ENCODE results near the gene TBXA2R. TPM values are rescaled to one million over a fixed set of nuclear protein-coding genes. Genes with fewer than 3 reads are reported as not detected.

TBXA2R gene
- total RNA-seq, 1 experiment from 2014 or later = not detected

DNA sequence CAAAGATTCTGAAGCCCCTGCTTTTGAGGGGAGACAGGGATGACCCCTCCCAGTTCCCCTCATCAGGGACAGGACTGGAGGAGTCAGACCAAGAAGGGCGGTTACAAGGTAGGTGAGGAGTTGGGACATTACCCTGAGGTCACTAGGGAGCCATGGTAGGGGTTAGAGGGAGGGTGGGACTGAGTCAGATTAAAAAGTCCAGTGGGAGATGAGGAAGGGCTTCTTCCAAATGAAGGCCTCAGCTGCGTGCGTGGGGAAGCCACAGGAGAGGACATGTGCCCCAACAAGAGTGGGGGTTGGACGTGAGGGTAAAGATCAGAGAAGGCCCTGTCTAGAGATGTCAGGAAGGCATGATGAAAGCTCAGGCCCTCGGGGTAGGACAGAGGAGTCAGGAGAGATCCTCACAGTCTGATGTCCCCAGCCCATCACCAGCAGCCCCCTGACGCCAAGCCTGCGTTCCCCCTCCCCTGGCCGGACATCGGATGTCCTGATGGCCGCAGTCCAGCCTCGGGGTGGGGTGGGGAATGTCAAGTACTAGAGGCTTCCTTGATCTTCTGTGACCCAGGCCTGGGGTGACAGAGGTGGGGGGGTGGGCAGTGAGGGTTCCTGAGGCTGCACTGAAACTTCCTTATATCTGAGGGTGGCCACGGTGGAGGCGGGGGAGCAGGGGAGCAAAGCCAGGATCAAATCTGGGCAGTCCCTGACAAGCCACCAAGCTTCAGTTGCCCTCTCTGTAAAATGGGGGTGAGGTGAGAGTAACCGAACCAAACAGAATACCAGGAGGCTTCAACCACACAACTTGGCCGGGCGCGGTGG is 42.8 kb downstream of the TBXA2R start:
- CTCF ChIA-PET = interaction anchor here (1.7 kb wide), 1 partner anchor 55 kb away, joined by 4 read pairs; no protein-coding TSS in a partner anchor
- H3K27ac Mint-ChIP-seq (ENCODE audit: low read depth, unreplicated experiment) = peak overlapping the region; percentile 95

DNA sequence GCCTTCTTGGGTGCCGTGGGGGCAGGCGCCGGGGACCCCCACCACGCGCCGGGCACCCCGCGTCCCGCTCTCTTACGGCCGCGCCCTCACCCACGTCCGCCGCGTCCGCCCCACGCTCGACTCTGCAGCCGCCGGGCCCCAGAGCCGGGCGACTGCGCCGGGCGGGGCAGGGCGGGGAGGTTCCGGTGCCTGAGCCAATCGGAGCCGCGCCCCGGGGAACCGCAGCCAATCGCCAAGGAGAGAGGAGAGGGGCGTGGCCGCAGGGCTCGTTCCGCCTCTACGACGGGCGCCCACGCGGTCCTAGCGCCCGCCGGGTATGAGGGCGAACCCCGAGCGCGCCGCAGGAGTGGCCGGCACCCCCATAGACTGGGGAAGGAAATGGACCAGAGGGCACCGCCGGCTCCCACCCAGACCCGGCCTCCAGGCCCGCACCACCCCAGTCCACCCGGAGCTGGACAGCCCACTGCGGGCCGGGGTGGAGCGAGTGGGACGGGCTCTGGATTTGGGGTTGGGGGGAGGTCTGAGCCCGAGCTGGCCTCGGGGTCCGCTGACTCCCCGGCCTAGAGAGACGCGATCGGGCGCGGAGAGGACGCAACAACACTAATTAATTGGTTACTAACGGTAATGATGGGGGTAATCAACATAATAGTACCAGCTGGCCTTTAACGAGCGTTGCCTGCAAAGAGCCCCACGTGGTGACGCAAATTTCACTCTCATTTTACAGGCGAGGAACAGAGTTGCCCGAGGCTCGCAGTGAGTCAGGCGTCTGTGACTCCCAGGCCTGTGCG is 49.0 kb downstream of the TBXA2R start, which contains the start of gene MFSD12:
Gene MFSD12, minus strand, starts transcription at position 126 of the 788 bp plus-strand sequence. CDS start 183 bp downstream, outside the sequence.
- POLR2A ChIA-PET = interaction anchor here (0.7 to 2.4 kb wide), 13 partner anchors 10 to 204 kb away, joined by 3 to 18 read pairs (median 4); partner anchors contain the start of genes APBA3, CACTIN, HMG20B and MRPL54
- intact Hi-C loops (cut with micrococcal nuclease) = loop anchor here (1.0 to 10.0 kb wide), 2 partner anchors 15 to 147 kb away; partner anchors contain the start of genes HMG20B, PIP5K1C and TJP3

More for the DNA sequence above, 42.8 kb downstream of the TBXA2R start:
- DNase-seq (ENCODE audit: unreplicated experiment) = no peak
- no peaks in the 10 kb centered on the region for H3K9me3 Mint-ChIP-seq (ENCODE audit: unreplicated experiment)
- peaks cover 6% of the 10 kb centered on the region for H3K36me3 Mint-ChIP-seq (ENCODE audit: insufficient read depth, unreplicated experiment)
- intact Hi-C loops (cut with micrococcal nuclease) = no loop called here
- BruUV-seq (replicated peaks) = no TSS peak
- H3K4me1 Mint-ChIP-seq (ENCODE audit: insufficient read depth, unreplicated experiment) = no peaks in the 10 kb centered on the region
- no peaks in the 10 kb centered on the region for H3K27me3 Mint-ChIP-seq (ENCODE audit: insufficient read depth, unreplicated experiment)
- POLR2A ChIA-PET = interaction anchor here (0.6 to 1.3 kb wide), 2 partner anchors 10 to 655 kb away, joined by 3 to 4 read pairs; no protein-coding TSS in a partner anchor
- no peak overlapping the region for H3K4me3 Mint-ChIP-seq (ENCODE audit: unreplicated experiment)
- TF ChIP-seq, protein P1, sequence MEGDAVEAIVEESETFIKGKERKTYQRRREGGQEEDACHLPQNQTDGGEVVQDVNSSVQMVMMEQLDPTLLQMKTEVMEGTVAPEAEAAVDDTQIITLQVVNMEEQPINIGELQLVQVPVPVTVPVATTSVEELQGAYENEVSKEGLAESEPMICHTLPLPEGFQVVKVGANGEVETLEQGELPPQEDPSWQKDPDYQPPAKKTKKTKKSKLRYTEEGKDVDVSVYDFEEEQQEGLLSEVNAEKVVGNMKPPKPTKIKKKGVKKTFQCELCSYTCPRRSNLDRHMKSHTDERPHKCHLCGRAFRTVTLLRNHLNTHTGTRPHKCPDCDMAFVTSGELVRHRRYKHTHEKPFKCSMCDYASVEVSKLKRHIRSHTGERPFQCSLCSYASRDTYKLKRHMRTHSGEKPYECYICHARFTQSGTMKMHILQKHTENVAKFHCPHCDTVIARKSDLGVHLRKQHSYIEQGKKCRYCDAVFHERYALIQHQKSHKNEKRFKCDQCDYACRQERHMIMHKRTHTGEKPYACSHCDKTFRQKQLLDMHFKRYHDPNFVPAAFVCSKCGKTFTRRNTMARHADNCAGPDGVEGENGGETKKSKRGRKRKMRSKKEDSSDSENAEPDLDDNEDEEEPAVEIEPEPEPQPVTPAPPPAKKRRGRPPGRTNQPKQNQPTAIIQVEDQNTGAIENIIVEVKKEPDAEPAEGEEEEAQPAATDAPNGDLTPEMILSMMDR (IDR thresholded peaks at IDR 0.05; ENCODE audit: unreplicated experiment) = no peak

DNA sequence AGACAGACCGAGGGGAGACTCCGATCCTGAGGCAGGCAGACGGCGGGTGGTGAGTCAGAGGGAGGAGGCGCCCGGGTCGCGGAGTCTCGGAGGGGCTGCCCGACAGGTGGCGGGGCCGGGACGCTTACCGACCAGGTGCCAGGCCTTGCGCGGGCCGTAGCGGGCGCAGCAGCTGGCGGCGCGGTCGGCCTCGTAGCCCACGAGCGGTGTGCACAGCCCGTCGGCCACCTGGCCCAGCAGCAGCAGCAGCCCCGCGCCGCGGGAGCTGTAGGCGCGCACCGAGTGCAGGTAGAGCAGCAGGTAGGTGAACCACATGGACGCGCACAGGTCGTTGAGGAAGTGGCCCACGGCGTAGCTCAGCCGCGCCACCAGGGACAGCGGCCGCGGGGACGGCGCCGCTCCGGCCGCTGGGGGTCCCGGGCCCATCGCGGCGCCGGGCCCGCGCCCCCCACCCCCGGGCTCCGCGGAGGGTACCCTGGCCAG is 49.7 kb downstream of the TBXA2R start:
- no peaks in the 10 kb centered on the region for H3K27me3 Mint-ChIP-seq (ENCODE audit: insufficient read depth, unreplicated experiment)
- H3K27ac Mint-ChIP-seq (ENCODE audit: low read depth, unreplicated experiment) = peak overlapping the region; percentile 89
- intact Hi-C loops (cut with micrococcal nuclease) = loop anchor here (1.0 to 10.0 kb wide), 2 partner anchors 15 to 148 kb away; partner anchors contain the start of genes HMG20B, PIP5K1C and TJP3
- ChIA-PET POLR2A (interaction anchor here (0.6 to 2.4 kb wide), 15 partner anchors 9 to 843 kb away, joined by 3 to 18 read pairs (median 4); partner anchors contain the start of genes APBA3, DOHH, HMG20B and MRPL54), CTCF (interaction anchor here (0.6 to 4.6 kb wide), 6 partner anchors 12 to 211 kb away, joined by 3 to 22 read pairs (median 4); partner anchors contain the start of gene TEKTIP1)
- DNase-seq (ENCODE audit: unreplicated experiment) = peak; percentile 63
- H3K4me1 Mint-ChIP-seq (ENCODE audit: insufficient read depth, unreplicated experiment) = peaks cover 10% of the 10 kb centered on the region
- no peaks in the 10 kb centered on the region for H3K9me3 Mint-ChIP-seq (ENCODE audit: unreplicated experiment)
- peaks cover 18% of the 10 kb centered on the region for H3K36me3 Mint-ChIP-seq (ENCODE audit: insufficient read depth, unreplicated experiment)
- peak overlapping the region; percentile 99 for H3K4me3 Mint-ChIP-seq (ENCODE audit: unreplicated experiment)
- BruUV-seq (replicated peaks) = no TSS peak
- TF ChIP-seq, protein P1 (IDR thresholded peaks at IDR 0.05; ENCODE audit: unreplicated experiment) = no peak

More for the DNA sequence above, 49.0 kb downstream of the TBXA2R start, which contains the start of gene MFSD12:
- H3K9me3 Mint-ChIP-seq (ENCODE audit: unreplicated experiment) = no peaks in the 10 kb centered on the region
- DNase-seq (ENCODE audit: unreplicated experiment) = peak; percentile 96
- H3K4me3 Mint-ChIP-seq (ENCODE audit: unreplicated experiment) = peak within 1 kb of the TSS; percentile 99
- peaks cover 14% of the 10 kb centered on the region for H3K36me3 Mint-ChIP-seq (ENCODE audit: insufficient read depth, unreplicated experiment)
- H3K27me3 Mint-ChIP-seq (ENCODE audit: insufficient read depth, unreplicated experiment) = no peaks in the 10 kb centered on the region
- CTCF ChIA-PET = interaction anchor here (0.6 to 4.6 kb wide), 6 partner anchors 12 to 143 kb away, joined by 3 to 22 read pairs (median 4); partner anchors contain the start of genes DOHH and TEKTIP1
- TF ChIP-seq, protein P1 (IDR thresholded peaks at IDR 0.05; ENCODE audit: unreplicated experiment) = no peak
- BruUV-seq (replicated peaks) = no TSS peak
- peak within 1 kb of the TSS; percentile 89 for H3K27ac Mint-ChIP-seq (ENCODE audit: low read depth, unreplicated experiment)
- peaks cover 10% of the 10 kb centered on the region for H3K4me1 Mint-ChIP-seq (ENCODE audit: insufficient read depth, unreplicated experiment)
